ENCODE results near the gene FAM151A.

FAM151A gene

GRCh38 chr1:54579337-54579781 is 44.0 kb downstream of the FAM151A start:
- DNase-seq (ENCODE audit: low read depth) = no peak

GRCh38 chr1:54577612-54578011 is 45.7 kb downstream of the FAM151A start:
- DNase-seq (ENCODE audit: low read depth) = no peak

GRCh38 chr1:54575605-54576290 is 47.6 kb downstream of the FAM151A start:
- no peak for DNase-seq (ENCODE audit: low read depth)

DNA sequence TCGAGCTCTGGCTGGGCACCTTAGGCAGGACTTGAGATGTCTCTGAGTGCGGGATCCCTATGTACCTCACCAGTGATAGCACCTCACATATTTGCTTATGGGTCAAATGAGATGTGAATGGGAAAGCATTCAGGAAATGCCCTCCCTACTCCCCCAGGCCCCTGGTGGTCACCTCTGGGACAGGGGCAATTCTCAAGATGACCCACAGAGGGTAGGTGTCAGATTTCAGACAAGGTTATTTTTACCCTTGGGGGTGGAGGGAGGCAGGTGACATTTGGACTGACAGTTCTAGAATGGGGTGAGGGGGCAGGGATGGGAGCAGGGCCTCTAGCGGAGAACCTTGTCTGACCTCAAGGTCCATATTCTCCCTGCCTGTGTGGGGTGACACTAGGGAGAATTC is 48.2 kb downstream of the FAM151A start:
- no peak for DNase-seq (ENCODE audit: low read depth)

DNA sequence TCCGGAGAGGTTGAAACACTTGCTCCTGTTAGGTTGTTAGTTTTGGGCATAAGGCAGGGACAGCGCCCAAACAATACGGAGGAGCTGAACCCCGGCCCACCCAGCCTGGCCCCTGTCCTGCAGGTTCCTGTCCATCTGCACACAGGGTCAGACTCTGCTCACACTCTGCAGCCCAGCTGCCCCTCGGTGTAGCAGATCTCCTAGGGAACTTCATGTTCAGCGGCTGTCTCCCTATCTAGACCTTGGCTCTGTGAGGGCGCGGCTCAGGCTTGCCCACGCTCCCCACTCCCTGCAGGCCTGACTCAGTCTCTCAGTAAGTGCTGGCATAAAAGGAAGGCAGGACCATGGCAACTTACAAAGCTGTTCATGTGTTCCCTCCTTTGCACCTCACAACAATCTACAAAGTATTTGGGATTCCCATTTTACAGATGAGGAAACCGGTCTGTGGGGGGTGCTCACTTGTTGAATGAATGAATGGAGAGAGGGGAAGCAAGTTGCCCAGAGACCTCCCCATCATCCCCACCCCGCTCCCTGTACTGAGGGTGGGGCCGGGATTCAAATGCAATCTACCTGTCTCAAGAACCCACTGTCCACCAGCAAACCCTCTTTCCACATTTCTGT is 49.1 kb downstream of the FAM151A start:
- no peak for DNase-seq (ENCODE audit: low read depth)

- DNase-seq (ENCODE audit: low read depth) = no peak
Observed at GRCh38 chr1:54572542-54572850, 50.8 kb downstream of the FAM151A start.

- no peak for DNase-seq (ENCODE audit: low read depth)
Observed at GRCh38 chr1:54571803-54572541, 51.4 kb downstream of the FAM151A start.

- DNase-seq (ENCODE audit: low read depth) = no peak
Observed at GRCh38 chr1:54571326-54571725, 52.0 kb downstream of the FAM151A start.

- no peak for DNase-seq (ENCODE audit: low read depth)
Observed at GRCh38 chr1:54570161-54570560, 53.2 kb downstream of the FAM151A start.

DNA sequence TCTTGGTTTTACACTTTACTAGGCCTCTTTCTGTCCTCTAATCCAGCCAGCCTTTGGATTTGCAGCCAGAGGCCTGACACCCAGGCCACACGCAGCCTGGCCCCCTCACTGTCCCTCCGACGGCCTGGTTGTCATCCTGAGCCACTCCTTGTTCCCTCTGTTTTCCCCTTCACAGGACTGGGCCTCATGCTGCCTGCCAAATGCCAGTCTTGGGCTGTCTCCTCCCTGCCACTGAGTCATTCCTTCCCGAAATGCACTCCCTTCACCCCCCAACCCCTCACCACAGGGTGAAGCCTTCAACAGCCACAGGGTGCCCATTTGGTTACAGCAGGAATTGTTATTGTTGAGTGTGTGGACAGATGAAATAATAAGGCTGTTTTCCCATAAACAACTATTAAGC is 54.0 kb downstream of the FAM151A start:
- no peak for DNase-seq (ENCODE audit: low read depth)

DNA sequence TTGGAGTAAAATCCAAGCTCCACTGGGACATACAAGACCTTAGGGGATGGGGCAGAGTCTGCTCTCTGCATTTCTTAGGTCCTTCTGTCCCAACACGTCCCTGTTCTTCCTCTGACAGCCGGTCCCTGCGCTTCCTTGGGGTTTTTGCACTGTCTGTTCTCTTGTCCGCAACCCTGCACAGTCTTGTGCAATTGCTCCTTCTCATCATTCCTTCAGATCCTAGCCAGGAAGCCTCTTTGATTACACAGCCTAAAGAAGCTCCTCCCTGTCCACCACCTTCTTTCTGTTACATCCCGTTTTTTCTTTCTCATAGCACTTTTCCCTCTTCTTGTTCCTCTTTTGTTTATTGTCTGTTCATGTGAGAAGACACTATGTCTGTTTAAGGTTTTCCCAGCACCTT is 55.4 kb downstream of the FAM151A start:
- DNase-seq (ENCODE audit: low read depth) = no peak

DNA sequence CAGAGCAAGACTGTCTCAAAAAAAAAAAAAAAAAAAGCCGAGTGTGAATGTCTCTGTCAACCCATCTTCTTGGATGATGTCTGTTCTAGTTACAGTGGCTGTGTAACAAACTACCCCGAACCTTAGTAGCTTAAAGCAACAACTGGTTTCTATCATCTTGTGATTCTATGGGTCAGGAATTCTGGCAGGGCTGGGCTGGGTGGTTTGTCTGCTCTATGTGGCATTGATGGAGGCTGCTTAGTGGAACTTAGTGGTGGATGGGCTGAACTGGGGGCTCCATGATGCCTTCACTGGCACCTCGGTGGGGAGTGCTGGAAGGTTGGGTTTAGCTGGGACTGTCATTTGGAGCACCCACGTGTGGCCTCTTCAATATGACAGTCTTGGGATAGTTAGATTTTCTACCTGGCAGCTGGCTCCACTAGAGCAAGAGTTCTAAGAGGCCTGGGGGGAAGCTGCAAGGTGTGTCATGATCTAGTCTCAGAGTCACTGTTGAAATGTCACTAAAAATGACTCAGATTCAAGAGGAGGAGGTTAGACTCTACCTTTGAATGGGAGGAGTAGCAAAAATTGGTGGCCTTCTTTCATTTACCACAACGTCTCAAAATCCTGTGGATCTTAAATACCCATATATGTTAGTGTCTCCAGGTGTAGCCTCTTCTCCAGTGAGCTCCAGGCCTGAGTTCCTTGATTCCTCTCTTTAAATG is 56.7 kb downstream of the FAM151A start:
- DNase-seq (ENCODE audit: low read depth) = no peak

DNA sequence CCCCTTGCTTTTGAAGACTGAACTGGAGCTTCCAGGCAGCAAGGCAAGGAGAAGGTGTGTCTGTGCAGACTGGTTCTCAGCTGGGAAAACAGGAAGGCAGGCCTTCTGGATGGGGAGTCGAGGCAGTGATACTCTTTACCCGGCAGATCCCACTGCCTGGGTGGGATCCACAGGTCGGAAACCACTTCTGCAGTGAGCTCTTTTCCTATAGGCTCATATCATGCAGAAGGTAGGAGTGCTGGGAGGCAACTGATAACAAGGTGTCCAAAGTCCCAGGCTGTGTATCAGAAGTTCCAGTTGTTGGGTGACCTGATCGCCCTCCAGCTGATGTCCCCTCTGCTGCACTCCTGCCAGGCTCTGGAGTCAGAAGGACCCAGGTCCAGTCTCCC is 58.2 kb downstream of the FAM151A start:
- no peak for DNase-seq (ENCODE audit: low read depth)

GRCh38 chr1:54564312-54565112 is 58.8 kb downstream of the FAM151A start:
- no peak for DNase-seq (ENCODE audit: low read depth)

GRCh38 chr1:54559771-54560231 is 63.5 kb downstream of the FAM151A start:
- no peak for DNase-seq (ENCODE audit: low read depth)
